A549 treated with AZD9567 at 1 μM for 4 hours (cell line): ENCODE measurements around the gene P2RX5. TPM values are rescaled to one million over a fixed set of nuclear protein-coding genes. Genes with fewer than 3 reads are reported as not detected.

Experiments used
- total RNA-seq: library from RNA; stranded (reverse); fragments of 200-300 nt; extraction: Qiagen RNA extraction; gene quantifications from 5 replicates; pipeline ENCODE4 v1.2.3, GENCODE V29; 2022; ENCODE audit not compliant: insufficient read depth

Gene P2RX5, protein sequence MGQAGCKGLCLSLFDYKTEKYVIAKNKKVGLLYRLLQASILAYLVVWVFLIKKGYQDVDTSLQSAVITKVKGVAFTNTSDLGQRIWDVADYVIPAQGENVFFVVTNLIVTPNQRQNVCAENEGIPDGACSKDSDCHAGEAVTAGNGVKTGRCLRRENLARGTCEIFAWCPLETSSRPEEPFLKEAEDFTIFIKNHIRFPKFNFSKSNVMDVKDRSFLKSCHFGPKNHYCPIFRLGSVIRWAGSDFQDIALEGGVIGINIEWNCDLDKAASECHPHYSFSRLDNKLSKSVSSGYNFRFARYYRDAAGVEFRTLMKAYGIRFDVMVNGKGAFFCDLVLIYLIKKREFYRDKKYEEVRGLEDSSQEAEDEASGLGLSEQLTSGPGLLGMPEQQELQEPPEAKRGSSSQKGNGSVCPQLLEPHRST
- total RNA-seq = 13.4 to 22.8 TPM (median 20.0 TPM) in 5 replicates

DNA sequence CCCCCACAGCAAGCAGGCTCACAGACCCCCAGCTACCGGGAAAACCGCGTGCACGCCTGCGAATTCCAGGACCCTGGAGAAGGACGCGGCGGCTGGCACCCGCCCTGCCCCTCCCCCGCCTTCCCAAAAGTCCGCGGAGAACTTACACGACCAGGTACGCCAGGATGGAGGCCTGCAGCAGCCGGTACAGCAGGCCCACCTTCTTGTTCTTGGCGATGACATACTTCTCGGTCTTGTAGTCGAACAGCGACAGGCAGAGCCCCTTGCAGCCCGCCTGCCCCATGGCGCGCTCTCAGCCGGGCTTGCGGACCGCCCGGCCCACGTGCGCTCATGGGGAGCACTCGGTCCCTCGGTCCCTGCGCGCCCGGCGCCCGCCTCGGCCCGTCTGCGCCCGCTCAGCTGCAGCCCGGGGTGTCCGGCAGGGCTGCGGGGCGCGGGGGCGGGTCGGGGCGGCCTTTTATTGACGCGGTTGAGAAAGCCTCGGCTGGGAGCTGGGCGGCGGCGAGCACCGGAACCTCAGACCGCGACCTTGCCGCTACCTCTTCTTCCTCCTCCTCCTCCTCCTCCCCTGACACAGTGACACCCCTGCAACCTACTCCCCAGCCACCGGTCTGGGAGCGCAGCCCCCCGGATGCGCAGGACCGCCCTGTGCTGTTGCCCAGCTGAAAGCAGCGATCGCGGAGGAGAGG is at the start of gene P2RX5:
P2RX5 (minus strand) TSS at position 433 of the 689 bp plus-strand sequence; CDS start at position 283, 150 bp downstream.

DNA sequence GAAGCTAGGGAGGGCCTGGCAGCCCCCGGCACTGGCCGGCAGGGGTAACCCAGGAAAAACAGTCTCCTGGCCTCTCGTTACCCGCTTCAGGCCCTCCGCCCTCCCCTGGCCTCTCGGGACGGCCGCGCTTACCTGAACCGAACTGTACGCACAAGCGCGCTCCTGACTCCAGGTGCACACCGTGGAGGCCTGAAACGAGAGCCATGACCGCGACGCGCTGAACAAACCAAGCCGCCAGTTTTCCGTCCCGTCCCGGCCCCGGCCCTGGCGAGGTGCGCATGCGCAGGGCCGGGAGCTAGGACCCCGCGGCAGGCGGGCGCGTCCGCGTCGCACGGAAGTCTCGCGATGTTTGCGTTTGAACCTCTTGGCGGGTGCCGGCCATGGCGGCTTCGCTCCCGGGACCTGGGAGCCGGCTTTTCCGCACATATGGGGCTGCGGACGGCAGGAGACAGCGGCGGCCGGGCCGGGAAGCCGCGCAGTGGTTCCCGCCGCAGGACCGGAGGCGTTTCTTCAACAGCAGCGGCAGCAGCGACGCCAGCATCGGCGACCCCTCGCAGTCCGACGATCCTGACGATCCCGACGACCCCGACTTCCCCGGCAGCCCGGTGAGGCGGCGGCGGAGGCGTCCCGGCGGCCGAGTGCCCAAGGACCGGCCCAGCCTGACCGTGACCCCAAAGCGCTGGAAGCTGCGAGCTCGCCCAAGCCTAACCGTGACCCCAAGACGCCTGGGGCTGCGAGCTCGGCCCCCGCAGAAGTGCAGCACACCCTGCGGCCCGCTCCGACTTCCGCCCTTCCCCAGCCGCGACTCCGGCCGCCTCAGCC is 27.8 kb upstream of the P2RX5 start, which contains the start of gene HASPIN:
HASPIN (plus strand) TSS at position 348 of the 822 bp plus-strand sequence; CDS start at position 381, 33 bp downstream.

DNA sequence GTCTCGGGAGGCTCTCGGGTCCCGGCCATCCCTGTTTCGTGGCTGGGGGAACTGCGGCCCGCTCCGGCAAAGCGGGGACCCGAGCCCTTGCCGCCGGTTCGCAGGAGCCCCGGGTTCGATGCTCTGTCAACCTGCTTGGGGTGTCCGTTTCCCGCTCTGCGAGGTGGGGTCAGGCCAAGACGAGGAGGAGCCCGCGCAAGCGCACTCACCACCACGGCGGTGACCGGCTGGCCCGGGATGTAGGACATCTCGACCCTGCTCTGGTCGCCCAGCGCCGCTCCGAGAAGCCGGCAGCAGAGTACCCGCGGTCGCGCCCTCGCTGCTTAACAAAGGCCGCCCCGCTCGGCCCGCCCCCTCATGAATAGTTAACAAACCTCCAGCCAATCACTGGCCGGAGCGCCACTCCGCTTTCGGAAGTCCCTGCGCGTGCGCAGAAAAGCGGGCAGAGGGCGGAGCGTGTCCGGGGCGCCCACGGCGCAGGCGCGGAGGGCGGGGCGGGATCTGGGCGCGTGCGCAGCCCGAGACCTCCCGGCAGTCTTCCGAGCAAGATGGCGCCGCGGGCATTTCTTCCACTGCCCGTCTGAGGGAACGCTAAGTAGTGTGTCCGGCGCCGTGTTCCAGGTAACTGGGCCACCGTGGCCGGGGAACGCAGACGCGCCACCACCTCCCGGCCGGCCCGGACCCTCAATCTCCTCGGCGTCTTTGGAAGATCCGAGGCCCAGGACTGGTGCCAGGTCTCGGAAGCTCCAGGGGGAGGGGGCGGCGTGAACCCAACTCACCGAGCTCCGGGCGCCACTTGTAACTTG is 27.5 kb downstream of the P2RX5 start, which contains the start of the genes EMC6 and TAX1BP3:
EMC6 (plus strand) TSS at position 534 of the 806 bp plus-strand sequence. CDS start 335 bp downstream, outside the sequence.
TAX1BP3 (minus strand) TSS at position 300 of the 806 bp plus-strand sequence; CDS start at position 248, 52 bp downstream.

DNA sequence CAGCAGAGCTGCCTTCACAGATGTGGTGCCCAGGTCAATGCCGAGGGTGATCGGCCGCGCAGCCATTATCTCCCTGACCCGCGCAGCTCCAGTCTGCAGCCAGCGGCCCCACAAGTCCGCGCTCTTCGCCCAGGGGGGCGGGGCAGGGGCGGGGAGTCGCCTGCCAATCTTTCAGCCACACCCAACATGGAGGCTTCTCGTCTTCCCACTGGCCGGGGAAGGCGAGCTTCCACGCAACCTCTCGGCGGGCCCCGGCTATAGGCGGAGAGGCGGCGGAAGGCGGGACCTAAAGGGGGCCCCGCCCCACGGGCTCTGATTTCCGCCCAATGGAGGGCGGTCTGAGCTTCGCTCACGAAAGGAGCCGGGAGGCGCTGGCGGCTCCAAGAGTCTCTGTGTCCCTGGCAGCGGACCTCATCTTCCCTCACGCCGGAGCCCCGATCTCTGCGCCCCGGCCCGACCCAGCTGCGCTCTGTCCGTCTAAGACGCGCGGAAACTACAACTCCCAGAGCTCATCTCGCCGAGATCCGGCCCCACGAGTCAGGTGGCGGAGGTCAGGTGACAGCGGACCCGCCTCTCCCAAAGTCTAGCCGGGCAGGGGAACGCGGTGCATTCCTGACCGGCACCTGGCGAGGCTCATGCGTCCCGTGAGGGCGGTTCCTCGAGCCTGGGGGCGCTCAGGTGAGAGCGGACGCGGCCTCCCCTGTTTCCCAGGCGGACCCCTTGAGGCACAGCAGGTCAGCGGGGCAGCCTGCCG is 59.6 kb downstream of the P2RX5 start, which contains the start of the genes CTNS and SHPK:
CTNS (plus strand) TSS at position 607 of the 754 bp plus-strand sequence. CDS start 3,447 bp downstream, outside the sequence.
SHPK (minus strand) TSS at position 97 of the 754 bp plus-strand sequence; CDS start at position 66, 31 bp downstream.

Other genes starting within 250 kb of the P2RX5 start
- gene SPATA22, start 224.3 kb downstream of the P2RX5 start, total RNA-seq = not detected in 5 replicates
- gene ASPA, start 220.2 kb downstream of the P2RX5 start, total RNA-seq = not detected in 5 replicates
- 0.10 to 0.37 TPM (median 0.18 TPM) in 5 replicates for gene TRPV3, start 138.3 kb downstream of the P2RX5 start, total RNA-seq
- gene TRPV1, start 86.7 kb downstream of the P2RX5 start, total RNA-seq = 2.5 to 5.3 TPM (median 4.8 TPM) in 5 replicates
- 13.6 to 17.9 TPM (median 17.0 TPM) in 5 replicates for gene SHPK, start 59.9 kb downstream of the P2RX5 start, total RNA-seq
- gene CTNS, start 59.4 kb downstream of the P2RX5 start, total RNA-seq = 8.7 to 16.3 TPM (median 13.9 TPM) in 5 replicates
- gene TAX1BP3, start 27.6 kb downstream of the P2RX5 start, total RNA-seq = 251 to 369 TPM (median 356 TPM) in 5 replicates
- gene EMC6, start 27.3 kb downstream of the P2RX5 start, total RNA-seq = 108 to 162 TPM (median 160 TPM) in 5 replicates
- gene HASPIN, start 27.7 kb upstream of the P2RX5 start, total RNA-seq = 12.7 to 19.8 TPM (median 13.6 TPM) in 5 replicates
- 61.9 to 101 TPM (median 93.8 TPM) in 5 replicates for gene ITGAE, start 105.0 kb upstream of the P2RX5 start, total RNA-seq
- gene NCBP3, start 150.1 kb upstream of the P2RX5 start, total RNA-seq = 29.7 to 46.3 TPM (median 32.6 TPM) in 5 replicates
- gene CAMKK1, start 196.9 kb upstream of the P2RX5 start, total RNA-seq = 18.6 to 20.6 TPM (median 20.0 TPM) in 5 replicates
- 0.06 to 0.08 TPM in 2 of 5 replicates, not detected in the others for gene P2RX1, start 220.3 kb upstream of the P2RX5 start, total RNA-seq